Esophagus squamous epithelium (tissue), 5 donors: ENCODE results near the gene GFOD2. TPM values are rescaled to one million over a fixed set of nuclear protein-coding genes. Genes with fewer than 3 reads are reported as not detected.

ENCODE experiments used
- DNase-seq: peaks from one replicate; lab custom pipeline; 2025; lab: John Stamatoyannopoulos, UW
- H3K27ac ChIP-seq, 4 donors: fragments of 200-600 bp; sonication (generic); one replicate each; pipeline ENCODE4 v1.5.1; 2016 to 2019; ENCODE audit warnings: mild to moderate bottlenecking in 1 of 4
- H3K27me3 ChIP-seq, 4 donors: fragments of 200-600 bp; sonication (generic); 1 replicate in 3 of 4; 2 replicates in 1 of 4; pipeline versions ENCODE4 v1.5.1 to v1.6.0; 2017 to 2021; ENCODE audit warnings: antibody characterized with exemption in 1 of 4
- H3K36me3 ChIP-seq, 3 donors: fragments of 200-600 bp; sonication (generic); one replicate each; pipeline ENCODE4 v1.5.1; 2016 to 2019
- H3K4me1 ChIP-seq, 3 donors: fragments of 200-600 bp; sonication (generic); one replicate each; pipeline ENCODE4 v1.5.1; 2017 to 2019
- H3K4me3 ChIP-seq, 4 donors: fragments of 200-600 bp; sonication (generic); 1 replicate in 3 of 4; 2 replicates in 1 of 4; pipeline ENCODE4 v1.5.1; 2016 to 2019; ENCODE audit warnings: mild to moderate bottlenecking in 2 of 4, moderate library complexity in 1 of 4
- H3K9me3 ChIP-seq, 3 donors: fragments of 200-600 bp; sonication (generic); one replicate each; pipeline ENCODE4 v1.5.1; 2016 to 2019
- POLR2A ChIP-seq, 4 donors: fragments of 450-650 bp; IDR thresholded peaks; one replicate each; pipeline ENCODE4 v1.6.1; 2017; ENCODE audit warnings: antibody characterized with exemption in 4 of 4, mild to moderate bottlenecking in 4 of 4, moderate library complexity in 3 of 4
- WGBS, 2 donors: methylation state at CpG; one replicate each; pipeline ENCODE4 v1.1.5; 2018; 5-methylcytosine and 5-hydroxymethylcytosine counted together
- intact Hi-C: fragments of 100-400 bp; cut with DNase I; formaldehyde crosslinking; loops from one replicate; pipeline ENCODE4 v1.15.0; 2022
- total RNA-seq, 4 donors: library from RNA; depleted of rRNA; stranded (reverse); fragments of >200 nt; gene quantifications; one replicate each; pipeline ENCODE4 v1.1.0, GENCODE V29; 2016
- TF ChIP-seq, protein P1 (sequence below), 6 experiments: fragments of 450-650 bp in 4 of 6; fragments of 200-600 bp in 2 of 6; sonication (generic) in 2 of 6; IDR thresholded peaks; one replicate each; pipeline ENCODE4 v1.5.1; 2016 to 2019; ENCODE audit warnings: antibody characterized with exemption in 6 of 6, mild to moderate bottlenecking in 4 of 6, moderate library complexity in 4 of 6
- donor health status: DM: yes; HTN: yes; CAD: no.

The GFOD2 gene
- total RNA-seq, 4 donors from 2014 or later, result 26.1 to 63.3 (median 37.3) TPM

DNA sequence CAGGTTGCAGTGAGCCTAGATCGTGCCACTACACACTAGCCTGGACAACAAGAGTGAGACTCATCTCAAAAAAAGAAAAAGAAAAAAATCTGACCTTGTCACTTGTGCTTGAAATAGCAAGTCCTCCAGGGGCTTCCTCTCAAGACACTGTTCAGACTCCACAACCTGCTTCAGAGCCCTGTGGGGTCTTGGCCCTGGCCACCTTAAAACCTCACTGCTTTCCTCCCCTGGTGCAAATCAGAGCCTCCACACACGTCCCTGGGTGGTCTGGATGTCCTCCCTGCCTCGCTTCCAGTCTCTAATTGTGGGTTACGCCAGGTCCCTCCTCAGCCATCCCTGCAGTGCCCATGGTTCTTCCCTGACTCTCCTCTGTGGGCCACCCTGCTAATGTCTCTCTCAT, 63.8 kb downstream of the GFOD2 start:
- Histone ChIP-seq H3K4me1 (peaks cover 18 to 38% (median 28%) of the 10 kb centered on the region in 3 donors), H3K27me3 (peaks cover 11 to 53% (median 18%) of the 10 kb centered on the region in 4 donors), H3K36me3 (peaks cover 6 to 27% (median 7%) of the 10 kb centered on the region in 3 donors), H3K27ac (no peak overlapping the region), H3K9me3 (no peaks in the 10 kb centered on the region), H3K4me3 (no peak overlapping the region)
- 60 to 74% methylated on average over 3 to 4 of the region's 4 CpGs for WGBS, 2 donors
- DNase-seq, result no peak
- TF ChIP-seq, protein P1, sequence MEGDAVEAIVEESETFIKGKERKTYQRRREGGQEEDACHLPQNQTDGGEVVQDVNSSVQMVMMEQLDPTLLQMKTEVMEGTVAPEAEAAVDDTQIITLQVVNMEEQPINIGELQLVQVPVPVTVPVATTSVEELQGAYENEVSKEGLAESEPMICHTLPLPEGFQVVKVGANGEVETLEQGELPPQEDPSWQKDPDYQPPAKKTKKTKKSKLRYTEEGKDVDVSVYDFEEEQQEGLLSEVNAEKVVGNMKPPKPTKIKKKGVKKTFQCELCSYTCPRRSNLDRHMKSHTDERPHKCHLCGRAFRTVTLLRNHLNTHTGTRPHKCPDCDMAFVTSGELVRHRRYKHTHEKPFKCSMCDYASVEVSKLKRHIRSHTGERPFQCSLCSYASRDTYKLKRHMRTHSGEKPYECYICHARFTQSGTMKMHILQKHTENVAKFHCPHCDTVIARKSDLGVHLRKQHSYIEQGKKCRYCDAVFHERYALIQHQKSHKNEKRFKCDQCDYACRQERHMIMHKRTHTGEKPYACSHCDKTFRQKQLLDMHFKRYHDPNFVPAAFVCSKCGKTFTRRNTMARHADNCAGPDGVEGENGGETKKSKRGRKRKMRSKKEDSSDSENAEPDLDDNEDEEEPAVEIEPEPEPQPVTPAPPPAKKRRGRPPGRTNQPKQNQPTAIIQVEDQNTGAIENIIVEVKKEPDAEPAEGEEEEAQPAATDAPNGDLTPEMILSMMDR (IDR thresholded peaks at IDR 0.05), result no peak
- TF ChIP-seq POLR2A (IDR thresholded peaks at IDR 0.05), result no peak
- intact Hi-C loops, result no loop called here

DNA sequence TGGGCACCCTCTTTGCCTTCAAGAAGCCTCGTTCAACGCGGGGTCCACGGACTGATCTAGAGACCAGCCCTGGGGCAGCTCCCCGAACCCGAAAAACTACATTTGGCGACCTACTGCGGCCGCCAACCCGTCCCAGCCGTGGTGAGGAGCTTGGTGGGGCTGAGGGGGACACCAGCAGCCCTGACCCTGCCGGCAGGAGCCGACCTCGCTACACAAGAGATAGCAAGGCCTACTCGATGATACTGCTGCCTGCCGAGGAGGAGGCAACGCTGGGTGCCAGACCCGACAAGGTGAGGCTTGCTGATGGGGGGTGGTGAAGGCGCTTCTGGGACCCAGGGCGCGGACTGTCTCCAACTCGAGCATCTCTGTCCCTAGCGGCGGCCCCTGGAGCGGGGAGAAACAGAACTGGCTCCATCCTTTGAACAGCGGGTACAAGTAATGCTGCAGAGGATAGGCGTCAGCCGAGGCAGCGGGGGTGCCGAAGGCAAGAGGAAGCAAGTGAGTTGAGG, 64.7 kb downstream of the GFOD2 start:
- DNase-seq, result no peak

DNA sequence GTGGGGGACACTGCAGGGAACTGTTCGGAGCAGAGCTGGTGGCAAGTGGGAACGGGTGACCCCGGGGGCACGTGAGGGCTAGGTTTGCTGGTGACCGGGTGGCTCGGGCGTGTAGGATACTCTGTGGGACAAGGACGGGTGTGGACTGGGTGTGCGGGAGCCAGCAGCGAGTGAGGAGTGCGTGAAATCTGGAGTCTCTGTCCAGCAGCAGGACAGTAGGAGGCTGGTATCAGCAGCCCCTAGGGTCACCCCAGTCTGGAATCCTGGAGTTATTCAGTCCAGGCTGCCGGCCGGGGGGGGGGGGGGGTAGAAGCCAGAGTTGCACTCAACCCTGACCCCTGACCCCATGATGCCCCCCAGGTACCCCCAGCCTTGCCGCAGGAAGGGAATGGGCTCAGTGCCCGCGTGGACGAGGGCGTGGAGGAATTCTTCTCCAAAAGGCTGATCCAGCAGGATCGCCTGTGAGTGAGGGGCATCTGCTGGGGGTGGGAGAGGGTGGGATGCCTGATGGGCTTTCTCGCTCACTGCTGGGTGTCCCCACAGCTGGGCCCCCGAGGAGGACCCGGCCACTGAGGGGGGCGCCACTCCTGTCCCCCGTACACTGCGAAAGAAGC, 65.2 kb downstream of the GFOD2 start:
- Histone ChIP-seq H3K27me3 (peaks cover 17 to 68% (median 24%) of the 10 kb centered on the region in 4 donors), H3K27ac (no peak overlapping the region), H3K4me3 (peak overlapping the region in 2 of 4 donors; percentile 40 to 59), H3K36me3 (peaks cover 6 to 27% (median 7%) of the 10 kb centered on the region in 3 donors), H3K9me3 (no peaks in the 10 kb centered on the region), H3K4me1 (peaks cover 12 to 37% (median 18%) of the 10 kb centered on the region in 3 donors)
- no peak for DNase-seq
- TF ChIP-seq POLR2A (IDR thresholded peaks at IDR 0.05), result no peak
- TF ChIP-seq, protein P1 (IDR thresholded peaks at IDR 0.05), result no peak
- intact Hi-C loops, result no loop called here
- 24% methylated on average over 11 of the region's 25 CpGs; no CpG with 5 or more reads in 1 of the 2 donors for WGBS, 2 donors

More for the DNA sequence above, 64.7 kb downstream of the GFOD2 start:
- Histone ChIP-seq H3K36me3 (peaks cover 6 to 27% (median 7%) of the 10 kb centered on the region in 3 donors), H3K4me3 (no peak overlapping the region), H3K9me3 (no peaks in the 10 kb centered on the region), H3K27ac (no peak overlapping the region), H3K4me1 (peaks cover 17 to 37% (median 23%) of the 10 kb centered on the region in 3 donors), H3K27me3 (peaks cover 11 to 62% (median 19%) of the 10 kb centered on the region in 4 donors)
- TF ChIP-seq POLR2A (IDR thresholded peaks at IDR 0.05), result no peak
- TF ChIP-seq, protein P1 (IDR thresholded peaks at IDR 0.05), result no peak
- 50% methylated on average over 15 of the region's 30 CpGs; no CpG with 5 or more reads in 1 of the 2 donors for WGBS, 2 donors
- intact Hi-C loops, result no loop called here

DNA sequence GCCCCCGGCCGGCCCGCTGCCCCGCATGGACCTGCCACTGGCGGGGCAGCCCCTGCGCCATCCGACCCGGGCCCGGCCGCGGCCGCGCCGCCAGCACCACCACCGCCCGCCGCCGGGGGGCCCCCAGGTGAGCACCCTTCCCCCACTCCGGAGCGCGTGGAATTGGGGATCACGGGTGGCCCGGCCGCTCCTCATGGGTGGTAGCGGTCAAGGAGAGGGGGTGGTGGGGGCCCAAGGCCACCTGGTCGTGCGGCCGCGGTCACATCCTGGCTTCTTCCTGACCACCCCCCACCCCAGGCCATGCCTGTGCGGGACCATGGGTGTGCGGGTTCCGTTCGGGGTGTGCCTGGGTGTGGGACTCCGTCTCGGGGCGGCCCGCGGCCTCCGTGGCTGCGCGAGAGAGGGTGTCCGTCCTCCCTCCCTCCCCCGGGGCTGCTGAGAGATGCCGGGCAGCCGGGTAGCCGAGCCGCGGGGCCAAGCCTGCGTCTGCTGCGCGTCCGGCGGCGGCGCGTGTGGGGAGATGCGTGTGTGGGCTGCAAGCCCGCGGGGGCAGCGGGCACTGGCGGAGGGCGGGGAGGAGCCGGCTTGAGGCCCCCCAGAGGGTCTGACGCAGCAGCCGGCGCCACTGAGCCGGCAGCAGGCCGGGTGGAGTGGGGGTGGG, 65.9 kb downstream of the GFOD2 start:
- Histone ChIP-seq H3K4me1 (peaks cover 8 to 38% (median 13%) of the 10 kb centered on the region in 3 donors), H3K4me3 (peak overlapping the region in 3 of 4 donors; percentile 17 to 59 (median 40)), H3K36me3 (peaks cover 6 to 21% (median 7%) of the 10 kb centered on the region in 3 donors), H3K27ac (no peak overlapping the region), H3K9me3 (no peaks in the 10 kb centered on the region), H3K27me3 (peaks cover 23 to 74% (median 28%) of the 10 kb centered on the region in 4 donors)
- intact Hi-C loops, result no loop called here
- no peak for TF ChIP-seq POLR2A (IDR thresholded peaks at IDR 0.05)
- TF ChIP-seq, protein P1 (IDR thresholded peaks at IDR 0.05), result peak in 2 of 6 experiments; percentile 14 to 39
- no CpG with 5 or more reads among the region's 68 CpGs for WGBS, 2 donors
- DNase-seq, result no peak
